Endothelial cell of umbilical vein (primary cell): Measurements from ENCODE around the gene SLC39A11. TPM values are rescaled to one million over a fixed set of nuclear protein-coding genes. Genes with fewer than 3 reads are reported as not detected.

Experiments used
- BruUV-seq: library from RNA; stranded (reverse); fragments of 400-500 nt; replicated peaks from 2 replicates; lab custom pipeline; 2021; lab: Mats Ljungman, UMichigan
- CTCF ChIA-PET: fragments of 300-600, 350-600 bp; sonication (Branson Sonifier 250); formaldehyde crosslinking; loops from one replicate; lab custom pipeline; 2021; ENCODE audit warnings: antibody characterized with exemption, inconsistent platforms; lab: Charles Lee
- POLR2A ChIA-PET: fragments of 300-600, 350-600 bp; sonication (Branson Sonifier 250); formaldehyde crosslinking; loops from one replicate; lab custom pipeline; 2021; ENCODE audit warnings: antibody characterized with exemption, inconsistent platforms; lab: Charles Lee
- DNase-seq: peaks from one replicate; pipeline ENCODE4 v3.0.0-alpha.2; 2011; ENCODE audit warnings: low read depth, low spot score
- FAIRE-seq: peaks from 2 replicates; lab custom pipeline; 2011; peaks lifted over from hg19 to GRCh38; lab: Jason Lieb, UNC
- H2AFZ ChIP-seq: 2 replicates; pipeline ENCODE4 v1.6.0; 2012; ENCODE audit warnings: low read depth, low read length, control low read depth, inconsistent platforms
- H3K27ac ChIP-seq: 2 replicates; pipeline ENCODE4 v1.5.1; 2011; ENCODE audit warnings: low read depth, mild to moderate bottlenecking, control low read depth, low read length, moderate library complexity; ENCODE audit not compliant: insufficient read depth
- H3K27me3 ChIP-seq, 2 experiments: 2 replicates each; pipeline versions ENCODE4 v1.6.0 to v1.6.1; 2011; ENCODE audit warnings: low read length in 2 of 2, mixed read lengths in 1 of 2; ENCODE audit not compliant: control insufficient read depth in 2 of 2, insufficient read depth in 2 of 2
- H3K36me3 ChIP-seq, 2 experiments: 2 replicates in 1 of 2; 3 replicates in 1 of 2; pipeline ENCODE4 v1.5.1; 2011; ENCODE audit warnings: low read length in 2 of 2, mild to moderate bottlenecking in 1 of 2, moderate library complexity in 1 of 2; ENCODE audit not compliant: control insufficient read depth in 2 of 2, insufficient read depth in 2 of 2; ENCODE audit errors: extremely low read depth in 1 of 2
- H3K4me1 ChIP-seq: 3 replicates; pipeline ENCODE4 v1.5.1; 2011; ENCODE audit warnings: mild to moderate bottlenecking, low read length; ENCODE audit not compliant: control insufficient read depth, insufficient read depth; ENCODE audit errors: extremely low read depth
- H3K4me2 ChIP-seq: 2 replicates; pipeline ENCODE4 v1.6.1; 2011; ENCODE audit warnings: low read length, control low read depth, mixed read lengths; ENCODE audit not compliant: insufficient read depth
- H3K4me3 ChIP-seq, 3 experiments: fragments of 200-600 bp in 1 of 3; sonication (generic), shearing (Covaris generic) in 1 of 3; replicated peaks in 1 of 3; 2 replicates each; pipeline ENCODE4 v1.5.1; 2011 to 2016; ENCODE audit warnings: control low read depth in 3 of 3, low read length in 3 of 3, mild to moderate bottlenecking in 2 of 3, inconsistent platforms in 1 of 3, low read depth in 1 of 3, moderate library complexity in 1 of 3; ENCODE audit not compliant: insufficient read depth in 1 of 3
- H3K79me2 ChIP-seq: 2 replicates; pipeline ENCODE4 v1.6.0; 2012; ENCODE audit warnings: low read length, inconsistent platforms; ENCODE audit not compliant: control insufficient read depth, insufficient read depth
- H3K9ac ChIP-seq: replicated peaks from 2 replicates; pipeline ENCODE3; 2011; ENCODE audit warnings: low read length, control low read depth; ENCODE audit not compliant: insufficient read depth; ENCODE audit errors: extremely low read depth
- H3K9me1 ChIP-seq: replicated peaks from 3 replicates; pipeline ENCODE4 v1.6.0; 2011; ENCODE audit warnings: mild to moderate bottlenecking, low read length; ENCODE audit not compliant: control insufficient read depth, insufficient read depth; ENCODE audit errors: extremely low read depth
- H3K9me3 ChIP-seq: replicated peaks from 2 replicates; pipeline ENCODE4 v1.5.1; 2012; ENCODE audit warnings: low read length, inconsistent platforms; ENCODE audit not compliant: control insufficient read depth, insufficient read depth
- H4K20me1 ChIP-seq: replicated peaks from 2 replicates; pipeline ENCODE3; 2011; ENCODE audit warnings: mild to moderate bottlenecking, low read length; ENCODE audit not compliant: control insufficient read depth, insufficient read depth; ENCODE audit errors: extremely low read depth
- EZH2 ChIP-seq: IDR thresholded peaks from 2 replicates; pipeline ENCODE4 v1.6.1; 2012; ENCODE audit warnings: borderline replicate concordance, low read depth, mild to moderate bottlenecking, moderate library complexity, low read length, inconsistent platforms; ENCODE audit not compliant: severe bottlenecking
- FOS ChIP-seq: IDR thresholded peaks from 2 replicates; pipeline ENCODE4 v1.6.1; 2011; ENCODE audit warnings: mild to moderate bottlenecking, low read length, moderate library complexity, borderline replicate concordance; ENCODE audit not compliant: insufficient read depth
- GATA2 ChIP-seq: IDR thresholded peaks from 2 replicates; pipeline ENCODE4 v1.7.0; 2011; ENCODE audit warnings: low read depth, mild to moderate bottlenecking, moderate library complexity, mixed read lengths, low read length; ENCODE audit not compliant: insufficient read length, insufficient read depth
- MYC ChIP-seq: IDR thresholded peaks from one replicate; pipeline ENCODE4 v1.6.1; 2011; ENCODE audit warnings: mild to moderate bottlenecking, low read depth, low read length
- dilution Hi-C: fragments of 300-500 bp; cut with MboI; formaldehyde crosslinking; loops from one replicate; pipeline ENCODE4 v1.15.0; 2019; ENCODE audit warnings: low sequenced_read_pairs; ENCODE audit not compliant: extremely low pct_ligation_motif_present
- intact Hi-C: fragments of 100-400 bp; cut with micrococcal nuclease; formaldehyde crosslinking; loops from one replicate; pipeline ENCODE4 v1.10.0; 2022
- polyA plus RNA-seq, 4 experiments: library from polyadenylated mRNA; depleted of rRNA in 3 of 4; stranded (reverse) in 3 of 4; unstranded in 1 of 4; fragments of >200 nt; gene quantifications; 2 replicates each; pipeline versions ENCODE4 v1.2.1 to v1.2.3, GENCODE V29; 2011 to 2012; ENCODE audit warnings: missing spikeins in 1 of 4
- total RNA-seq: library from RNA; stranded (reverse); gene quantifications from 2 replicates; pipeline ENCODE4 v1.2.3, GENCODE V29; 2021
- TF ChIP-seq, protein P1 (sequence below), 2 donors: IDR thresholded peaks; 1 replicate in 1 of 2; 2 replicates in 1 of 2; pipeline ENCODE4 v1.5.1; 2011; ENCODE audit warnings: low read length in 2 of 2, mild to moderate bottlenecking in 2 of 2, moderate library complexity in 2 of 2, control low read depth in 1 of 2, inconsistent platforms in 1 of 2, low read depth in 1 of 2; ENCODE audit not compliant: insufficient read depth in 1 of 2; ENCODE audit errors: extremely low read depth in 1 of 2
- TF ChIP-seq, protein P2 (sequence below): IDR thresholded peaks from 2 replicates; pipeline ENCODE4 v1.6.1; 2011; ENCODE audit not compliant: insufficient read depth, insufficient read length

SLC39A11 gene
- total and polyA plus RNA-seq, 2 donors (not counting 3 experiments of a cell fraction or from before 2014, with no cell fraction given) = 8.1 to 11.9 TPM

DNA sequence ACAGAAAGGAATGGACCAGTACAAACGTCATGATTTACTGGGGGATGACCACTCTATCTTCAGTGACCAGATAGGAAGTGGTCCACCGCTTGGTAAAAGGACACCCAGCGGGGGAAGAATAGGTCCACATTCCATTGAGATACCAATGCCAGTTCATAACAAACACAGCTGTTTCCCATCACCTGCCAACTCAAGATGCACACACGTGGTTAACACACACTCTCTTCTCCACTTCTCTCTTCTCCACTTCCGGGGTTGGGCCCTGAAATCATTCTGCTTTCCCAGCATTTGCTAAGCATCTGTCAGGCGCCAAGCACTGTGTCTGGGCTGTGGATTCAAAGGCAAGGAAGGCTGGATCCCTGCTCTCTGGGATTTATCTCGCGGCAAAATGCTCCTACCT, 175.5 kb downstream of the SLC39A11 start:
- Histone ChIP-seq H3K79me2 (no peaks in the 10 kb centered on the region), H3K27ac (no peak overlapping the region), H3K27me3 (no peaks in the 10 kb centered on the region), H4K20me1 (no peaks in the 10 kb centered on the region), H3K4me1 (peaks cover 3% of the 10 kb centered on the region), H3K4me2 (no peak overlapping the region), H3K36me3 (no peaks in the 10 kb centered on the region), H3K9me3 (no peaks in the 10 kb centered on the region), H2AFZ (no peak overlapping the region), H3K9ac (no peak overlapping the region), H3K4me3 (no peak overlapping the region), H3K9me1 (no peaks in the 10 kb centered on the region)
- intact Hi-C loops (no loop called here), dilution Hi-C loops (no loop called here)
- ChIA-PET CTCF (no interaction called here), POLR2A (no interaction called here)
- TF ChIP-seq GATA2 (no peak), FOS (no peak), MYC (no peak), EZH2 (no peak)
- TF ChIP-seq, protein P1, sequence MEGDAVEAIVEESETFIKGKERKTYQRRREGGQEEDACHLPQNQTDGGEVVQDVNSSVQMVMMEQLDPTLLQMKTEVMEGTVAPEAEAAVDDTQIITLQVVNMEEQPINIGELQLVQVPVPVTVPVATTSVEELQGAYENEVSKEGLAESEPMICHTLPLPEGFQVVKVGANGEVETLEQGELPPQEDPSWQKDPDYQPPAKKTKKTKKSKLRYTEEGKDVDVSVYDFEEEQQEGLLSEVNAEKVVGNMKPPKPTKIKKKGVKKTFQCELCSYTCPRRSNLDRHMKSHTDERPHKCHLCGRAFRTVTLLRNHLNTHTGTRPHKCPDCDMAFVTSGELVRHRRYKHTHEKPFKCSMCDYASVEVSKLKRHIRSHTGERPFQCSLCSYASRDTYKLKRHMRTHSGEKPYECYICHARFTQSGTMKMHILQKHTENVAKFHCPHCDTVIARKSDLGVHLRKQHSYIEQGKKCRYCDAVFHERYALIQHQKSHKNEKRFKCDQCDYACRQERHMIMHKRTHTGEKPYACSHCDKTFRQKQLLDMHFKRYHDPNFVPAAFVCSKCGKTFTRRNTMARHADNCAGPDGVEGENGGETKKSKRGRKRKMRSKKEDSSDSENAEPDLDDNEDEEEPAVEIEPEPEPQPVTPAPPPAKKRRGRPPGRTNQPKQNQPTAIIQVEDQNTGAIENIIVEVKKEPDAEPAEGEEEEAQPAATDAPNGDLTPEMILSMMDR (IDR thresholded peaks at IDR 0.05; ENCODE audit: extremely low read depth in 1 of 2, insufficient read depth in 1 of 2, low read depth in 1 of 2, low read length in 2 of 2) = no peak
- TF ChIP-seq, protein P2, sequence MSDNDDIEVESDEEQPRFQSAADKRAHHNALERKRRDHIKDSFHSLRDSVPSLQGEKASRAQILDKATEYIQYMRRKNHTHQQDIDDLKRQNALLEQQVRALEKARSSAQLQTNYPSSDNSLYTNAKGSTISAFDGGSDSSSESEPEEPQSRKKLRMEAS = no peak
- BruUV-seq = no TSS peak
- DNase-seq = no peak
- no peak for FAIRE-seq
